HG02763 (cell line): ENCODE results near the gene RMI2.

Source experiments
- ATAC-seq: cut with Tn5 transposase; IDR thresholded peaks from one replicate; pipeline ENCODE4 v1.9.1; 2021; ENCODE audit warnings: mild to moderate bottlenecking, moderate library complexity; ENCODE audit not compliant: unreplicated experiment

The RMI2 gene

GRCh38 chr16:11327277-11328171 lies 17.7 kb upstream of the RMI2 start:
- ATAC-seq = peak; percentile 54

GRCh38 chr16:11328172-11329070 lies 16.8 kb upstream of the RMI2 start:
- ATAC-seq = peak; percentile 50

GRCh38 chr16:11329071-11329491 lies 16.2 kb upstream of the RMI2 start:
- ATAC-seq = no peak

- no peak for ATAC-seq
Measured at GRCh38 chr16:11329891-11330290, 15.4 kb upstream of the RMI2 start.

- no peak for ATAC-seq
Measured at GRCh38 chr16:11330526-11331237, 14.6 kb upstream of the RMI2 start.

- ATAC-seq = no peak
Measured at GRCh38 chr16:11331967-11332366, 13.3 kb upstream of the RMI2 start.

GRCh38 chr16:11333010-11333409 lies 12.2 kb upstream of the RMI2 start:
- no peak for ATAC-seq

GRCh38 chr16:11333702-11334101 lies 11.6 kb upstream of the RMI2 start:
- ATAC-seq = no peak

- no peak for ATAC-seq
Measured at GRCh38 chr16:11334831-11335404, 10.3 kb upstream of the RMI2 start.

- no peak for ATAC-seq
Measured at GRCh38 chr16:11339075-11339474, 6.2 kb upstream of the RMI2 start.

- no peak for ATAC-seq
Measured at GRCh38 chr16:11340710-11341109, 4.5 kb upstream of the RMI2 start.

- ATAC-seq = no peak
Measured at GRCh38 chr16:11341371-11341770, 3.9 kb upstream of the RMI2 start.

GRCh38 chr16:11342021-11342855 lies 3.0 kb upstream of the RMI2 start:
- ATAC-seq = no peak

- no peak for ATAC-seq
Measured at GRCh38 chr16:11346700-11347319, 1.6 kb downstream of the RMI2 start.

GRCh38 chr16:11347831-11348230 lies 2.6 kb downstream of the RMI2 start:
- ATAC-seq = no peak

GRCh38 chr16:11348737-11349598 lies 3.7 kb downstream of the RMI2 start:
- ATAC-seq = no peak

GRCh38 chr16:11349599-11350276 lies 4.5 kb downstream of the RMI2 start:
- ATAC-seq = no peak

- ATAC-seq = no peak
Measured at GRCh38 chr16:11350519-11350918, 5.3 kb downstream of the RMI2 start.
